OCI-LY7 (cell line): ENCODE data around the gene VAMP8. TPM values are rescaled to one million over a fixed set of nuclear protein-coding genes. Genes with fewer than 3 reads are reported as not detected.

Experiments used
- BruUV-seq: library from RNA; stranded (reverse); fragments of 400-500 nt; replicated peaks from 2 replicates; lab custom pipeline; 2021; lab: Mats Ljungman, UMichigan
- CTCF ChIA-PET: fragments of 300-600 bp; sonication (Branson Sonifier 250); formaldehyde crosslinking; loops from one replicate; lab custom pipeline; 2022; ENCODE audit warnings: antibody characterized with exemption; ENCODE audit not compliant: unreplicated experiment; lab: Charles Lee
- POLR2A ChIA-PET: fragments of 300-600 bp; sonication (Branson Sonifier 250); formaldehyde crosslinking; loops from one replicate; lab custom pipeline; 2022; ENCODE audit warnings: antibody characterized with exemption; lab: Charles Lee
- DNase-seq: peaks from one replicate; pipeline ENCODE4 v3.0.0-alpha.2; 2015; ENCODE audit warnings: low spot score
- H2AFZ ChIP-seq: fragments of 200-600 bp; sonication (generic), shearing (Covaris generic); 2 replicates; pipeline ENCODE4 v1.6.1; 2014; ENCODE audit warnings: mild to moderate bottlenecking, antibody characterized with exemption, low read length, moderate library complexity
- H3K27ac ChIP-seq: fragments of 200-600 bp; sonication (generic); 2 replicates; pipeline ENCODE4 v1.5.1; 2014; ENCODE audit warnings: mixed run types, low read depth, mild to moderate bottlenecking, moderate library complexity, low read length, inconsistent platforms; ENCODE audit not compliant: poor library complexity, severe bottlenecking
- H3K36me3 ChIP-seq: fragments of 200-600 bp; sonication (generic); 2 replicates; pipeline ENCODE4 v1.6.1; 2014; ENCODE audit warnings: mild to moderate bottlenecking, antibody characterized with exemption, low read length, moderate library complexity, mixed read lengths; ENCODE audit not compliant: insufficient read depth
- H3K4me1 ChIP-seq: fragments of 200-600 bp; sonication (generic); 2 replicates; pipeline ENCODE4 v1.5.1; 2014; ENCODE audit warnings: mild to moderate bottlenecking, low read length; ENCODE audit not compliant: insufficient read depth, poor library complexity, severe bottlenecking
- H3K4me2 ChIP-seq: fragments of 200-600 bp; sonication (generic); 2 replicates; pipeline ENCODE4 v1.6.1; 2014; ENCODE audit warnings: mild to moderate bottlenecking, low read length
- H3K4me3 ChIP-seq: fragments of 200-600 bp; sonication (generic); 2 replicates; pipeline ENCODE4 v1.5.1; 2014; ENCODE audit warnings: mild to moderate bottlenecking, low read depth, low read length; ENCODE audit not compliant: poor library complexity, severe bottlenecking
- H3K79me2 ChIP-seq: fragments of 200-600 bp; sonication (generic); 2 replicates; pipeline ENCODE4 v1.6.1; 2016; ENCODE audit warnings: low read depth, mild to moderate bottlenecking, low read length, moderate library complexity, mixed read lengths; ENCODE audit not compliant: insufficient read depth
- H3K9me2 ChIP-seq: fragments of 200-600 bp; sonication (generic); 2 replicates; pipeline ENCODE4 v1.6.1; 2016; ENCODE audit warnings: mild to moderate bottlenecking, low read length, mixed read lengths; ENCODE audit not compliant: insufficient read depth
- H3K9me3 ChIP-seq: fragments of 200-600 bp; sonication (generic); 2 replicates; pipeline ENCODE4 v1.6.1; 2014; ENCODE audit warnings: mild to moderate bottlenecking, mixed run types, low read length, mixed read lengths
- H4K20me1 ChIP-seq: fragments of 200-600 bp; sonication (generic); 2 replicates; pipeline ENCODE4 v1.6.1; 2014; ENCODE audit warnings: mild to moderate bottlenecking, antibody characterized with exemption, low read length, moderate library complexity, mixed read lengths; ENCODE audit not compliant: insufficient read depth
- CTCF ChIP-seq: fragments of 200-600 bp; sonication (generic); conservative IDR thresholded peaks from 2 replicates; pipeline ENCODE4 v1.5.1; 2014; ENCODE audit warnings: mild to moderate bottlenecking, antibody characterized with exemption, low read length, moderate library complexity, mixed read lengths
- EZH2phosphoT487 ChIP-seq: fragments of 200-600 bp; sonication (generic); IDR thresholded peaks from 2 replicates; pipeline ENCODE4 v1.6.1; 2018; ENCODE audit warnings: low read depth, borderline replicate concordance, mild to moderate bottlenecking, mixed run types, antibody characterized with exemption, low read length, moderate library complexity, mixed read lengths
- intact Hi-C: fragments of 100-400 bp; cut with micrococcal nuclease; formaldehyde crosslinking; loops from one replicate; pipeline ENCODE4 v1.10.0; 2022; ENCODE audit not compliant: unreplicated experiment
- total RNA-seq, 2 experiments: library from RNA; depleted of rRNA in 1 of 2; stranded (reverse); fragments of >200 nt in 1 of 2; shearing (Covaris generic) in 1 of 2; gene quantifications; 2 replicates each; pipeline ENCODE4 v1.2.3, GENCODE V29; 2014 to 2022

Gene VAMP8
- total RNA-seq, 2 experiments from 2014 or later: 112 to 152 TPM

DNA sequence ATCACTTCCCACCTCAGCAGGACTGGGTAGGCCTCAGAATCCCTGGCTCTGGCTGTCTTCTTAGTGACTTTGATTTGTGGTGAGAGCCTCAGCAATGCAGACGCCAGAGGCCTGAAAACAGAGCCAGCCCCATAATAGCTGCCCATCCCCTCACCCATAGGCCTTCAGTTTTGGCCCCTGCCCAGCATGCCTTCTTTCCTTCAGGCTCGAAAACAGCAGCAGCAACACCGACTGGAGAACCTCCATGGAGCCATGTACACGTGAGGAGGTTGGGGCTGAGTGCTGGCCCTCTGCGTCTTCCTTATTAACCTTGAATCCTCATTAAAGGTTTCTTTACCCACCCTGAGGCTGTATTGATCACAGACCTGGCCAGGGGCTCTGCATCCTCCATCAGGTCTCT is 19.9 kb downstream of the VAMP8 start:
- no peaks in the 10 kb centered on the region for H3K9me2 ChIP-seq
- H3K4me3 ChIP-seq: no peak overlapping the region
- H3K36me3 ChIP-seq: peaks cover 8% of the 10 kb centered on the region; the same call in 1 of the 2 replicates
- H3K4me1 ChIP-seq: peaks cover 28% of the 10 kb centered on the region
- no peak overlapping the region for H3K4me2 ChIP-seq
- CTCF ChIA-PET: interaction anchor here (0.8 kb wide), 1 partner anchor 10 kb away, joined by 3 read pairs; no protein-coding TSS in a partner anchor
- no peaks in the 10 kb centered on the region for H3K9me3 ChIP-seq
- TF ChIP-seq CTCF (no peak), EZH2phosphoT487 (no peak)
- H3K27ac ChIP-seq: no peak overlapping the region
- peaks cover 12% of the 10 kb centered on the region; the same call in 1 of the 2 replicates for H3K79me2 ChIP-seq
- intact Hi-C loops: no loop called here
- POLR2A ChIA-PET: interaction anchor here (0.6 to 3.9 kb wide), 5 partner anchors 8 to 20 kb away, joined by 3 to 34 read pairs (median 19); partner anchors contain the start of genes C2orf68 and VAMP8
- H2AFZ ChIP-seq: no peak overlapping the region
- DNase-seq: no peak
- H4K20me1 ChIP-seq: no peaks in the 10 kb centered on the region
- BruUV-seq: no TSS peak

- peaks cover 31% of the 10 kb centered on the region for H3K4me1 ChIP-seq
- CTCF ChIA-PET: no interaction called here
- no peak overlapping the region for H2AFZ ChIP-seq
- no peaks in the 10 kb centered on the region for H3K9me3 ChIP-seq
- H3K4me2 ChIP-seq: peak overlapping the region; percentile 21; the same call in 1 of the 2 replicates
- peaks cover 8% of the 10 kb centered on the region; the same call in 1 of the 2 replicates for H3K36me3 ChIP-seq
- H3K79me2 ChIP-seq: peaks cover 12% of the 10 kb centered on the region; the same call in 1 of the 2 replicates
- POLR2A ChIA-PET: no interaction called here
- H3K27ac ChIP-seq: no peak overlapping the region
- no peaks in the 10 kb centered on the region for H3K9me2 ChIP-seq
- TF ChIP-seq EZH2phosphoT487 (no peak), CTCF (no peak)
- H4K20me1 ChIP-seq: no peaks in the 10 kb centered on the region
- no peak for DNase-seq
- no TSS peak for BruUV-seq
- intact Hi-C loops: no loop called here
- no peak overlapping the region for H3K4me3 ChIP-seq
Measured at GRCh38 chr2:85598594-85599340, 21.4 kb downstream of the VAMP8 start.
